ENCODE results near the gene EFCAB7.

GRCh38 chr1:63592536-63593302 is 69.4 kb downstream of the EFCAB7 start:
- TF ChIP-seq CTCF (IDR thresholded peaks at IDR 0.05; ENCODE audit: borderline replicate concordance, extremely low read depth, low read length, poor library complexity, severe bottlenecking) (no peak), EZH2 (IDR thresholded peaks at IDR 0.05; ENCODE audit: borderline replicate concordance, low read depth, low read length, severe bottlenecking) (no peak)

Data from DND-41 (cell line).